GM19395 (cell line): ENCODE data around the gene FANCF.

Experiments used
- ATAC-seq: cut with Tn5 transposase; IDR thresholded peaks from one replicate; pipeline ENCODE4 v1.9.1; 2021; ENCODE audit warnings: mild to moderate bottlenecking, moderate library complexity; ENCODE audit not compliant: unreplicated experiment

The FANCF gene

DNA sequence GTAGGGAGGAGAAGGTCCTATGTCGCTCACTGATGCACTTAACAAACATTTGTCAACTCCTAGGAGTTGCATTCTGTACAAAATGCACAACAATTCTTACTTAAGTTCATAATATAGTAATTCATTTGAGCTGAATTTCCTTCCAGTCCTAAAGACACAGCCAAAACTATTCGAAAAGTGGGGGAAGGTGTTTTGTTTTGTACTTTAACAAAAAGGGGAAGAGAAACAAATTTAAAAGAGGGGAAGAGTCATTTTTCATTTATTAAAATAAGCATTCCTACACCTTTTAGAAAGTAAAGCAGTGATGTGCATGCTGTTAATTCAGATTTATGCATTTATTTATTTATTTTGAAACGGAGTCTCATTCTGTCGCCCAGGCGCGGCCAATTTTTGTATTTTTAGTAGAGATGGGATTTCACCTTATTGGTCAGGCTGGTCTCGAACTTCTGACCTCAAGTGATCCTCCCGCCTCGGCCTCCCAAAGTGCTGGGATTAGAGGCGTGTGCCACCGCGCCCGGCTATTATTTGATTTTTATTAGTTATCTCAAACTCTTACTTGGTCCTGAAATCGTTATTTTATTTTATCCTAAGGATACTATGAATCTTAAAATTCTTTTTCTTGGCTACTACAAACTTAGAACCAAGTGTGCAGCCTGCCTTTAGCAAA lies 1.1 kb upstream of the FANCF start:
- no peak for ATAC-seq

- ATAC-seq, result peak; percentile 64
Measured at GRCh38 chr11:22624742-22625447, 728 bp downstream of the FANCF start.

GRCh38 chr11:22617868-22618267 lies 7.8 kb downstream of the FANCF start:
- ATAC-seq, result no peak

GRCh38 chr11:22603933-22604332 lies 21.7 kb downstream of the FANCF start:
- no peak for ATAC-seq

- ATAC-seq, result no peak
Measured at GRCh38 chr11:22602504-22602903, 23.1 kb downstream of the FANCF start.

- no peak for ATAC-seq
Measured at GRCh38 chr11:22599458-22599857, 26.2 kb downstream of the FANCF start.

GRCh38 chr11:22597062-22597461 lies 28.6 kb downstream of the FANCF start:
- ATAC-seq, result no peak

DNA sequence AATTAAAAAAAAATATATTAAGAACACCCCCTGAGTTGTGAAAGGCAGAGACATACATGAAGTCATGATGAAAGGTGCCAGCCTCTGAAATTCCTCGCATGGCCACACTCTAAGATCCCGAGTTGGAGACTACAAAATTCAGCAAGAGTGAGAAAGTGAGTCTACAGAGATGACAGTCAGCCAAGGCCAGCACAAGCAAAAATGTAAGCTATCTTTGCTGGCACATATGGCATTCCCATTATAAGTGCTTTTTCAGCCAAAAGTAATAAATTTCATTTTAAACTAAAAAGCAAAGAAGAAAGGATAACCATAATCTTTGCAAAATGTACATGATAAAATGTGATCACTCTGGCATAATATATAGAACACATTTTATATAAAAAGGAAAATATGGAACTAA lies 40.6 kb downstream of the FANCF start:
- no peak for ATAC-seq

DNA sequence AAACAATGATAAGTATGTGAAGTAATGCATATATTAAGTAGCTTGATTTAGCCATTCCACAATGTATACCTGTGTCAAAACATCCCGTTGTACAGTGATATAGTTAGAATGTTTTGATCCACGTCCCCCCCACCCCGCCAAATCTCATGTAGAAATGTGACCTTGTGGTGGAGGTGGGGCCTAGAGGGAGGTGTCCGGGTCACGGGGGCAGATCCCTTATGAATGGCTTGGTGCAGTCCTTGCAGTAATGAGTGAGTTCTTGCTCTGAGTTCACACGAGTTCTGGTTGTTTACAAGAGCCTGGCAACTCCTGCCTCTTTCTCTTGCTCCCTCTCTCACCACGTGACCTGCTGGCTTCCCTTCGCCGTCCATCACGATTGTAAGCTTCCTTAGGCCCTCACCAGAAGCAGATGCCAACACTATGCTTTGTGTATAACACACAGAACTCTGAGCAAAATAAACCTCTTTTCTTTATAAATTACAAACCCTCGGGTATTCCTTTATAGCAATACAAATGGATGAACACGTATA lies 41.6 kb downstream of the FANCF start:
- no peak for ATAC-seq

DNA sequence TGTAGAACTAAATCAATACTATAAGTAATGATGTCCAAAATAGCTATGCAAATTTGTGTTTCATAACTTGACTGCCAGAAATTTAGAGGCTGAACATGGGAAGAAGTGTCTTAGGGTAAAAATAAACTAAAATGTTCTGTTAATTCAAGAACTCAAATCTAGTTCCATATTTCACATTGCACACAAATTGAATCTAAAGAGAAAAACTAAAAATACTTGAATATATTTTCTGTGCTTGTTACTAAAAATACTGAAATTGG lies 43.5 kb downstream of the FANCF start:
- no peak for ATAC-seq

DNA sequence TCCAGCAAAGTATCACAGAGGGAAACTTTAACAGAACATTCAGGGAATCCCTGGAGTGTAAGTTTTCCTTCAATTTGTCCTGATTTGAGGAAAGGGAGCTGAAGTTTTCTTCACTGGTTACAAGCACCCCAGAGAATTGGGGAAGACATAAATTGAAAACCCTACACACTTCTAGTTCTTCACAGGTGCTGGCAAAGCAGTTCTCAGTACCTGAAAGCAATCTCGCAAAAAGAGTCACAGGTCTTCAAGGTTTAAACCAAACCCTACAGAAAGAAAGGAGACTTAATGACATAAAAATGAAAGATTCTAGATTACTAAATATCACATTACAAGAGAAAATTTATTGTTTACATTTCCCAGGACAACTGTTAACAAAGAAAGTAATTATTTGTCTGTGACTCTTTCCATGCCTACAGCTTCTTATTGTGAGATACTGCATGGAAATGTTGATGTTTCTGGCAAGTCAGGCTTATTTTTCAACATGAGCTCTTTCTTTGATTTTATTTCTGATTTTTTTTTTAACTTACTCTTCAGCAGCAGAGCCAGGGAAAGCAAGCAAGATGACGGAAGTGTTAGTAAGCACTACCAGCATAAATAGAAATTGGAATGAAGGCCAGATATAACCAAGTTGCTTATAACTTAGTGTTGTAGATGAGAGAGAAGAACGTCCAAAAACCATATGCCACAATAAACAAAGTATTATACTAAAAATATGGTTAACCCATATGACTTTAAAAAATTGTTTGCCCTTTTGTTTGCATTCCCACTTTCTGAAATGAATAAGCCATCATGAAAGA lies 44.1 kb downstream of the FANCF start:
- no peak for ATAC-seq

DNA sequence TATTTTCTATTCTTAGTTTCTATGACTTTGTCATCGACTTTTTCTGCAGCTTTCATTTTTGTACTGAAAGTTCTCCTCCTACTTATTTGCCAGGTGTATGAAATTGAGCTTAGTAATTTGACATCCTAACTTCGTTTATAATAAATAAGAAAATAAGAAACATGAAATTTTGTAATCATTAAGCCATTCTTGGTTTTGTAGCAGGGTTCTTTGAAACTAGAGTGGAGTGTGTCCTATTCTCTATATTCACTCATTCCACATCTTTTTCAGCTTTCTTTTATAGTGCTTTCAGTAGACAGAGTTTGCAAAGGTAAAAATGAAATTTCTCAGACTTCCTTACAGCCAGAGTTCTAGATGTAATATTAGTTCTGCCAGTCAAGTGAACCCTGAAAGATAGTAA lies 47.8 kb downstream of the FANCF start:
- peak; percentile 71 for ATAC-seq
